H1 (cell line): Measurements from ENCODE around the gene TNIP1. TPM values are rescaled to one million over a fixed set of nuclear protein-coding genes. Genes with fewer than 3 reads are reported as not detected.

Experiments used
- CTCF ChIA-PET: fragments of 300-600 bp; sonication (Branson Sonifier 250); formaldehyde crosslinking; loops from one replicate; lab custom pipeline; 2021; ENCODE audit not compliant: partially characterized antibody; lab: Charles Lee
- POLR2A ChIA-PET: fragments of 300-600 bp; sonication (Branson Sonifier 250); formaldehyde crosslinking; loops from one replicate; lab custom pipeline; 2021; ENCODE audit warnings: inconsistent platforms; ENCODE audit not compliant: partially characterized antibody; lab: Charles Lee
- DNase-seq, 2 experiments: peaks; one replicate each; pipeline versions ENCODE4 v3.0.0 to v3.0.0-alpha.2; 2010 to 2022; ENCODE audit warnings: low spot score in 2 of 2, low read depth in 1 of 2, mixed read lengths in 1 of 2
- FAIRE-seq: peaks from 2 replicates; lab custom pipeline; 2011; peaks lifted over from hg19 to GRCh38; lab: Jason Lieb, UNC
- H2AFZ ChIP-seq: 2 replicates; pipeline ENCODE4 v1.8.1; 2012; ENCODE audit warnings: low read length, inconsistent platforms
- H2AK5ac ChIP-seq: 2 replicates; pipeline ENCODE4 v1.6.1; 2013; ENCODE audit warnings: low read depth, low read length
- H2BK120ac ChIP-seq: replicated peaks from 2 replicates; pipeline ENCODE3; 2013; ENCODE audit warnings: low read depth, low read length, inconsistent platforms
- H2BK12ac ChIP-seq: 2 replicates; pipeline ENCODE4 v1.6.1; 2013; ENCODE audit warnings: low read depth, low read length
- H2BK15ac ChIP-seq: 2 replicates; pipeline ENCODE4 v1.6.1; 2013; ENCODE audit warnings: low read length
- H2BK20ac ChIP-seq: 2 replicates; pipeline ENCODE4 v1.6.1; 2013; ENCODE audit warnings: low read length
- H2BK5ac ChIP-seq: 2 replicates; pipeline ENCODE4 v1.6.1; 2013; ENCODE audit warnings: low read depth, low read length
- H3K14ac ChIP-seq: 2 replicates; pipeline ENCODE4 v1.6.1; 2013; ENCODE audit warnings: inconsistent platforms; ENCODE audit not compliant: insufficient read length
- H3K18ac ChIP-seq: 2 replicates; pipeline ENCODE4 v1.6.1; 2013; ENCODE audit warnings: low read length; ENCODE audit errors: extremely low read depth
- H3K23ac ChIP-seq: 2 replicates; pipeline ENCODE4 v1.6.1; 2013; ENCODE audit warnings: inconsistent platforms; ENCODE audit not compliant: insufficient read length
- H3K23me2 ChIP-seq: 2 replicates; pipeline ENCODE4 v1.6.1; 2013; ENCODE audit warnings: low read depth, low read length
- H3K27ac ChIP-seq: 2 replicates; pipeline ENCODE4 v1.6.1; 2011; ENCODE audit warnings: low read depth, low read length, inconsistent platforms
- H3K27me3 ChIP-seq, 4 experiments: replicated peaks in 1 of 4; 1 replicate in 1 of 4; 2 replicates in 3 of 4; pipeline versions ENCODE4 v1.6.1 to v1.8.1; 2011 to 2013; ENCODE audit warnings: low read length in 3 of 4, mild to moderate bottlenecking in 3 of 4, inconsistent platforms in 2 of 4, mixed read lengths in 2 of 4, moderate library complexity in 1 of 4; ENCODE audit not compliant: control insufficient read depth in 3 of 4, insufficient read depth in 3 of 4; ENCODE audit errors: extremely low read depth in 1 of 4
- H3K36me3 ChIP-seq, 4 experiments: 2 replicates each; pipeline versions ENCODE4 v1.6.1 to v1.8.1; 2011 to 2013; ENCODE audit warnings: mild to moderate bottlenecking in 4 of 4, low read length in 3 of 4, moderate library complexity in 2 of 4, control low read depth in 1 of 4, inconsistent platforms in 1 of 4; ENCODE audit not compliant: insufficient read depth in 4 of 4, control insufficient read depth in 2 of 4
- H3K4ac ChIP-seq: replicated peaks from 2 replicates; pipeline ENCODE3; 2013; ENCODE audit warnings: low read length, low read depth, mixed read lengths, inconsistent platforms; ENCODE audit not compliant: insufficient read length
- H3K4me1 ChIP-seq, 4 experiments: replicated peaks in 1 of 4; 1 replicate in 1 of 4; 2 replicates in 3 of 4; pipeline versions ENCODE4 v1.6.1 to v1.8.1; 2011 to 2013; ENCODE audit warnings: low read length in 3 of 4, inconsistent platforms in 2 of 4, mixed read lengths in 1 of 4; ENCODE audit not compliant: insufficient read depth in 4 of 4, control insufficient read depth in 3 of 4
- H3K4me2 ChIP-seq, 2 experiments: 2 replicates each; pipeline versions ENCODE4 v1.6.1 to v1.8.1; 2011 to 2013; ENCODE audit warnings: low read depth in 2 of 2, low read length in 2 of 2, control low read depth in 1 of 2, inconsistent platforms in 1 of 2, mild to moderate bottlenecking in 1 of 2; ENCODE audit not compliant: insufficient read depth in 1 of 2
- H3K4me3 ChIP-seq, 4 experiments: fragments of 200-600, 300-600 bp in 1 of 4; sonication (generic), shearing (Covaris generic), sonication (Bioruptor Twin) in 1 of 4; 2 replicates each; pipeline versions ENCODE4 v1.5.1 to v1.8.1; 2011 to 2016; ENCODE audit warnings: low read length in 4 of 4, low read depth in 3 of 4, control low read depth in 2 of 4, inconsistent platforms in 2 of 4, mild to moderate bottlenecking in 2 of 4, mixed read lengths in 1 of 4, moderate library complexity in 1 of 4; ENCODE audit not compliant: insufficient read depth in 2 of 4; ENCODE audit errors: extremely low read depth in 1 of 4
- H3K56ac ChIP-seq: replicated peaks from 2 replicates; pipeline ENCODE3; 2013; ENCODE audit warnings: low read depth, mild to moderate bottlenecking, mixed read lengths, low read length, inconsistent platforms; ENCODE audit not compliant: insufficient read length
- H3K79me1 ChIP-seq: 2 replicates; pipeline ENCODE4 v1.6.1; 2013; ENCODE audit warnings: low read depth, low read length, control low read depth
- H3K79me2 ChIP-seq, 2 experiments: 2 replicates each; pipeline versions ENCODE4 v1.6.1 to v1.8.1; 2012 to 2013; ENCODE audit warnings: low read length in 2 of 2, mild to moderate bottlenecking in 2 of 2, inconsistent platforms in 1 of 2; ENCODE audit not compliant: insufficient read depth in 2 of 2, control insufficient read depth in 1 of 2
- H3K9ac ChIP-seq, 4 experiments: replicated peaks in 1 of 4; 1 replicate in 1 of 4; 2 replicates in 3 of 4; pipeline versions ENCODE4 v1.6.1 to v1.8.1; 2011 to 2013; ENCODE audit warnings: low read depth in 3 of 4, low read length in 3 of 4, control low read depth in 2 of 4, mild to moderate bottlenecking in 2 of 4, moderate library complexity in 2 of 4, inconsistent platforms in 1 of 4; ENCODE audit errors: extremely low read depth in 1 of 4
- H3K9me3 ChIP-seq, 2 experiments: 2 replicates each; pipeline versions ENCODE4 v1.6.1 to v1.8.1; 2012 to 2013; ENCODE audit warnings: mild to moderate bottlenecking in 2 of 2, moderate library complexity in 2 of 2, control low read depth in 1 of 2, inconsistent platforms in 1 of 2, low read depth in 1 of 2, low read length in 1 of 2, mixed read lengths in 1 of 2; ENCODE audit not compliant: insufficient read depth in 2 of 2
- H4K20me1 ChIP-seq, 2 experiments: replicated peaks in 1 of 2; 2 replicates each; pipeline versions ENCODE3 to v1.8.1; 2011 to 2013; ENCODE audit warnings: inconsistent platforms in 2 of 2, low read length in 2 of 2, mild to moderate bottlenecking in 1 of 2; ENCODE audit not compliant: insufficient read depth in 2 of 2, control insufficient read depth in 1 of 2
- H4K5ac ChIP-seq: 2 replicates; pipeline ENCODE4 v1.6.1; 2013; ENCODE audit warnings: low read length, low read depth, mixed read lengths, inconsistent platforms; ENCODE audit not compliant: insufficient read length
- H4K8ac ChIP-seq: 2 replicates; pipeline ENCODE4 v1.8.0; 2013; ENCODE audit warnings: mild to moderate bottlenecking, moderate library complexity, low read length, inconsistent platforms; ENCODE audit not compliant: insufficient read depth; ENCODE audit errors: extremely low read depth
- H4K91ac ChIP-seq: replicated peaks from 2 replicates; pipeline ENCODE3; 2013; ENCODE audit warnings: low read length, mixed read lengths, inconsistent platforms; ENCODE audit not compliant: insufficient read length
- ASH2L ChIP-seq: fragments of 200-600, 300-600 bp; sonication (generic); IDR thresholded peaks from one replicate; pipeline ENCODE4 v1.7.1; 2017; ENCODE audit warnings: low read length
- TBP ChIP-seq: IDR thresholded peaks from 2 replicates; pipeline ENCODE4 v1.6.1; 2011; ENCODE audit warnings: low read depth, low read length, improper control_type of control experiment
- WGBS, 2 experiments: shearing (Covaris generic) in 1 of 2; methylation state at CpG; one replicate each; pipeline versions ENCODE4 v1.1.6 to v1.1.7; 2013 to 2015; ENCODE audit warnings: low lambda C conversion rate in 2 of 2, mixed read lengths in 2 of 2, inconsistent platforms in 1 of 2, low coverage in 1 of 2, missing lambda C conversion rate in 1 of 2; ENCODE audit not compliant: insufficient replicate concordance in 2 of 2, insufficient coverage in 1 of 2, insufficient read length in 1 of 2; ENCODE audit errors: extremely low coverage in 1 of 2, missing lambda C conversion rate in 1 of 2; 5-methylcytosine and 5-hydroxymethylcytosine counted together
- polyA plus RNA-seq, 7 experiments: library from polyadenylated mRNA; depleted of rRNA in 3 of 7; stranded (reverse) in 5 of 7; unstranded in 2 of 7; fragments of >200 nt in 5 of 7; fragments of 200-250 nt in 2 of 7; gene quantifications; 1 replicate in 5 of 7; 2 replicates in 1 of 7; 4 replicates in 1 of 7; pipeline versions ENCODE4 v1.2.1 to v1.2.3, GENCODE V29; 2011 to 2013; ENCODE audit warnings: missing spikeins in 2 of 7, mixed read lengths in 2 of 7
- total RNA-seq: library from RNA; stranded (reverse); fragmentation: NEBNext Ultra II Directional; extraction: Animal tissue kit (Norgen Biotek cat#: 25700); gene quantifications from 2 replicates; pipeline ENCODE4 v1.2.1, GENCODE V29; 2021

TNIP1 gene
- total and polyA plus RNA-seq, 2 of the 8 experiments (the other 6 are each of a cell fraction or from before 2014, with no cell fraction given) = 14.2 to 31.9 TPM

GRCh38 chr5:151004499-151004898, 76.3 kb downstream of the TNIP1 start:
- Histone ChIP-seq H2BK15ac (no peak overlapping the region), H3K9me3 (no peaks in the 10 kb centered on the region), H2BK120ac (no peak overlapping the region), H3K36me3 (no peaks in the 10 kb centered on the region), H3K4me2 (no peak overlapping the region), H2BK20ac (no peak overlapping the region), H2AFZ (no peak overlapping the region), H4K20me1 (no peaks in the 10 kb centered on the region), H2BK12ac (no peak overlapping the region), H3K23me2 (no peaks in the 10 kb centered on the region), H3K4me3 (no peak overlapping the region), H4K8ac (no peak overlapping the region), H3K56ac (no peak overlapping the region), H3K9ac (no peak overlapping the region), H2AK5ac (no peak overlapping the region), H3K18ac (no peak overlapping the region), H3K4me1 (peaks cover 0 to 3% (median 0%) of the 10 kb centered on the region in 4 experiments; a peak in 1 of 7 replicates), H3K79me1 (no peaks in the 10 kb centered on the region), H3K27me3 (no peaks in the 10 kb centered on the region), H3K14ac (no peak overlapping the region), H4K91ac (no peak overlapping the region), H3K27ac (no peak overlapping the region), H3K79me2 (no peaks in the 10 kb centered on the region), H3K4ac (no peak overlapping the region), H3K23ac (no peak overlapping the region), H2BK5ac (no peak overlapping the region), H4K5ac (no peak overlapping the region)
- DNase-seq (no peak), FAIRE-seq (no peak)
- POLR2A ChIA-PET = no interaction called here
- TF ChIP-seq ASH2L = no peak
- TF ChIP-seq TBP = no peak
- CTCF ChIA-PET = interaction anchor here (1.0 to 10.3 kb wide), 9 partner anchors 12 to 163 kb away, joined by 3 to 128 read pairs (median 4); no protein-coding TSS in a partner anchor
- 84% methylated on average over 2 of the region's 2 CpGs; no CpG with 5 or more reads in 1 of the 2 experiments for WGBS, 2 experiments
